ENCODE results near the gene SLC38A7.

Gene SLC38A7

DNA sequence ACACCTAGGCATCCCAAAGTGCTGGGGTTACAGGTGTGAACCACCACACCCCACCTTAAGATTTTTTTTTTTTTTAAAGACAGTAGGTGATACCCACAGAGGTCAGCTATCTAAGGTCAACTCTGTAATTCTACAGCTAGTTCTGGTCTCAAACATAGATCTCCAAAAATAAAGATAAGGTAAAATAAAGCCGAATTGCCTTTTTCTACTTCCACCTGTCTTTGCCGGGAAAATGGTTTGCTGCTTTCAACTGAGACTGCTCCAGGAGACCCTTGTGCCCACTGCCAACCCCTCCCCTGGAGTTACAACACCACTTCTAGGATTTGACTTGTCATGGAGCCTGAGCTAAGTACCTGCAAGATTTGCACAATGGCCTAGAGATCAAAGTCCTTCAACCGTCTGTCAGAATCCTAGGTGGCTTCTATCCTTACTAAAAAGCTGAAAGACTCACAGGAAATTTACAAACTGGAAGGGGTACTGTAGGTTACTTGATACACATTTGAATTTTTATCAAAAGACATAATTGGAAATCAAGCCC, 50.2 kb downstream of the SLC38A7 start:
- no peak for DNase-seq

DNA sequence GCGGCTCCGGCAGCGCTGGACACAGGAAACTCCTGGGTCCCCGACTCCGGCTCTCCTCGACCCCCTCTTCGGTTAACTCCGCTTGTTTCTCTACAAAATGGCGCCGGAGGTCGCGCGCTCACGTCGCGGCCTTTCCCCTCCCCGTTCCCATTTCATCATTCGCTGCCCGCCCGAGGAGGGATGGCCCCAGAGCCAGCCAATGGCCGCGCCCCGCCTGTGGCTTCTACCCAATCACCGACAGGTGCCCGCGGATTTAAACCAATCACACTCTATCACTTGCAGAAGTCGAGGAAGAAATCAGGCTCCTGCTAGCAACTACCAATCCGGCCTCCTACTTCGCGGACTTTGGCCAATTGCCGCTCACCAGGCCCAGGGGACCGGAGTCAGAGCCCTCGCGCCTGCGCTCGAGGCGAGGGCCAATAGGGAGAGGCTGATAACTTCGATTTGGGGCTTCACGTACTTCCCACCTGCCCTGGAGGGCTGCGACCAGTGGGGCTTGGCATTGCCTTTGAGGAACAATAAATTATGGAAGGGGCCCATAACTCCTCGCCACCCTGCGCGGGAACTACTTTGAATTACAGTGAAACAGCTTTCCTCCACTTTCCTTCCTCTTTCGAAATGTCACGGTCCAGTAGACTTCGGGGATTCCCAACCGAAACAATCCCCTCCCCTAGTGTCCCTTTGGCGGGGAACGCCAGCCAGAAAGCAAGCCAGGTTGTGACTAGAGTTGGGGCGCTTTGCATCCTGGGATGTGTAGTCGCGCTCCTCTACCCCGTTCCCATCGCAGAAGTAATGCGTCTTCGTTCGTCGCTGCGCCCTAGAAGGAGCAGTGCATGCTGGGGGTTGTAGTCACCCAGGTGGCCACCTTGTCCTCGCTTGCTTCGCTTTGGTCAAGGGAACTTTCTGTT, 54.6 kb downstream of the SLC38A7 start, which contains the start of gene CNOT1:
TSS of gene CNOT1 (minus strand) at position 94 of the 908 bp plus-strand sequence. CDS start 30,489 bp downstream, outside the sequence.
- peak; percentile 91 to 92 for DNase-seq

DNA sequence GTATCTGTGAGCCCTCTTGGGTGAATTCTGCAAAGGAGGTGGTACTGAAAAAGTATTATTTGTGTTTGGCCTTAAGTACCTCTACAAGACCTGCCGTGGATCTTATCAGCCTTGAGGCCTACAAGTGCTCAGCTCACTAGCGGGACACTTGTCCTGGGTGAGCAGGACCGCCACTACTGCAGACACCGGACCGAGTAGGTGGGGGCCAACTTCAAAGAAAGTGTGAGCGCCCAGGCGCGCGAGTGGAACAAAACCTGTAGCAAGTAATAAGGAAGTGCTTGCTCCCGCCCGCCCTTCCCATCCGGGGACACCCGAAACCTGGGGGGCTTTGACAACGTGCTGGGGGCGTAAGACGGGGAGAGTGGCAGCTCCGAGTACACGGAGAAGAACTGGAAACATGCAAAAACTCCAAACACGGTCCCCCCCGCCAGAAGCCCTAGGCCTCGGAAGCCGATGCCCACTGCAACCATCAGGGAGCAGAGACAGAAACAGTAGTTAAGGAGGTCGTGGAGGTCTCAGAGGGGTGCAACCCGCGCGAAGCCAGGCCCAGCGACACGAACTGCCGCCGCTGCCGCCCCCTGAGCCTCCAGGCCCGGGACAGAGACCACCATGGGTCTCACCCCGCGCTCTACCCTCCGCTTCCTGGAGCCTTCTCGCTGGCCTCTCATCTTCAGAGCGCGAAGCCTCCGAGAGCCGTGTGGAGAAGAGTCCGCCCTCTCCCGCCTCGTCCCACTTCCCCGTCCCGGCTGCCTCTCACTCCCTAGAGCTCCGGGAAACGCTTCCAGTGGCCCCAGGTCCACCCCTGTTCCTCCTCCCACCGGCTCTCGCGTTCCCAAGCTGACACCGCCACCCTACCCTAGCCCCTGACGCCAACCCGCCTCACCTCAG, 55.5 kb downstream of the SLC38A7 start:
- DNase-seq, result no peak

DNA sequence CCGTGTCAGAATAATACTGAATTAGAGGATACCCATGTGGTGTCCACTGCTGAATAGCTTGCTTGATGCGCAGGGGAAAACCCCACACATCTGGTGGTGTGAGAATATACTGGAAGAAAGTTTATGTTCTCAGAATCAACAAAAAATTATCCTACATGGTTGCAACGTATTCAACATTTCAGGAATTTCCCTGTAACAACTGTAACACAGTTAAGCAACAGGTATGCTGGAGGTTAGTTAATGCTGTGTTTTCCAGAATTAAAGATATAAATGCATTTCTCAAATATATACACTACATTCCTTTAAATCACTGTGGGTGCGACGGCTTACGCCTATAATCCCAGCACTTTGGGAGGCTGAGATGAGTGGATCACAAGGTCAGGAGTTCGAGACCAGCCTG, 60.4 kb downstream of the SLC38A7 start:
- DNase-seq, result no peak

DNA sequence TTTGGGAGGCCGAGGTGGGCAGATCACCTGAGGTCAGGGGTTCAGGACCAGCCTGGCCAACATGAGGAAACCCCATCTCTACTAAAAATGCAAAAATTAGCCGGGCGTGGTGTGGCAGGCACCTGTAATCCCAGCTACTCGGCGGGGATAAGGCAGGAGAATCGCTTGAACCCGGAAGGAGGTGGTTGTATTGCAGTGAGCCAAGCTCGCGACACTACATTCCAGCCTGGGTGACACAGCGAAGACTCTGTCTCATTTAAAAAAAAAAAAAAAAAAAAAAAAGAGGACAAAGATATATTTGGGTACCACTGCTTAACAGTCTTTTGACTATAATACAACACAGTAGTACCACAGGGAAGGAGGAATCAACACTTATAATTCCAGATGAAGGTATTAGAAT, 64.2 kb downstream of the SLC38A7 start:
- DNase-seq, result no peak

DNA sequence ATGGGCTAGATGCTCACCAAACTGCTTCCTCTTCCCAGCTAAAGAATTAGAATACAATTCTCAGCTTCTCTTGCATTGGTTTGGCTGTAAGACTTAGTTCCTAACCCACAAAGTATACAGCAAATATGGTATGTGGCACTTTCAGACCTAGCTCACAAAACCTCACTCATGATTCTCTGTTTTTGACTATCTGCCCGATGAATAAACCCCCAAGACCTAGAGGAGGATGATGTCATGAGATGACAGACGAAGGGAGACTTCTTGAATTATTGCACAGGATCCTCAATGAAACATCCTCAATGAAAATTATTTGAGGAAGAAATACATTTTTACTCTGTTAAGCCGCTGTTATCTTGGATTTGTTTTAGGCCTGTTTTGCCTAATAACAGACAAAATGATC, 69.3 kb downstream of the SLC38A7 start:
- no peak for DNase-seq
